Endothelial cell of umbilical vein (primary cell): ENCODE measurements around the gene KMT2C. TPM values are rescaled to one million over a fixed set of nuclear protein-coding genes. Genes with fewer than 3 reads are reported as not detected.
"Not testable (repeated sequence)": the region's sequence is repeated elsewhere in the genome, so short reads cannot be mapped to it uniquely, and the experiment has no call there.

ENCODE experiments used
- BruUV-seq: library from RNA; stranded (reverse); fragments of 400-500 nt; replicated peaks from 2 replicates; lab custom pipeline; 2021; lab: Mats Ljungman, UMichigan
- CTCF ChIA-PET: fragments of 300-600, 350-600 bp; sonication (Branson Sonifier 250); formaldehyde crosslinking; loops from one replicate; lab custom pipeline; 2021; ENCODE audit warnings: antibody characterized with exemption, inconsistent platforms; lab: Charles Lee
- POLR2A ChIA-PET: fragments of 300-600, 350-600 bp; sonication (Branson Sonifier 250); formaldehyde crosslinking; loops from one replicate; lab custom pipeline; 2021; ENCODE audit warnings: antibody characterized with exemption, inconsistent platforms; lab: Charles Lee
- DNase-seq: peaks from one replicate; pipeline ENCODE4 v3.0.0-alpha.2; 2011; ENCODE audit warnings: low read depth, low spot score
- FAIRE-seq: peaks from 2 replicates; lab custom pipeline; 2011; peaks lifted over from hg19 to GRCh38; lab: Jason Lieb, UNC
- H2AFZ ChIP-seq: 2 replicates; pipeline ENCODE4 v1.6.0; 2012; ENCODE audit warnings: low read depth, low read length, control low read depth, inconsistent platforms
- H3K27ac ChIP-seq: 2 replicates; pipeline ENCODE4 v1.5.1; 2011; ENCODE audit warnings: low read depth, mild to moderate bottlenecking, control low read depth, low read length, moderate library complexity; ENCODE audit not compliant: insufficient read depth
- H3K27me3 ChIP-seq, 2 experiments: 2 replicates each; pipeline versions ENCODE4 v1.6.0 to v1.6.1; 2011; ENCODE audit warnings: low read length in 2 of 2, mixed read lengths in 1 of 2; ENCODE audit not compliant: control insufficient read depth in 2 of 2, insufficient read depth in 2 of 2
- H3K36me3 ChIP-seq, 2 experiments: 2 replicates in 1 of 2; 3 replicates in 1 of 2; pipeline ENCODE4 v1.5.1; 2011; ENCODE audit warnings: low read length in 2 of 2, mild to moderate bottlenecking in 1 of 2, moderate library complexity in 1 of 2; ENCODE audit not compliant: control insufficient read depth in 2 of 2, insufficient read depth in 2 of 2; ENCODE audit errors: extremely low read depth in 1 of 2
- H3K4me1 ChIP-seq: 3 replicates; pipeline ENCODE4 v1.5.1; 2011; ENCODE audit warnings: mild to moderate bottlenecking, low read length; ENCODE audit not compliant: control insufficient read depth, insufficient read depth; ENCODE audit errors: extremely low read depth
- H3K4me2 ChIP-seq: 2 replicates; pipeline ENCODE4 v1.6.1; 2011; ENCODE audit warnings: low read length, control low read depth, mixed read lengths; ENCODE audit not compliant: insufficient read depth
- H3K4me3 ChIP-seq, 3 experiments: fragments of 200-600 bp in 1 of 3; sonication (generic), shearing (Covaris generic) in 1 of 3; replicated peaks in 1 of 3; 2 replicates each; pipeline ENCODE4 v1.5.1; 2011 to 2016; ENCODE audit warnings: control low read depth in 3 of 3, low read length in 3 of 3, mild to moderate bottlenecking in 2 of 3, inconsistent platforms in 1 of 3, low read depth in 1 of 3, moderate library complexity in 1 of 3; ENCODE audit not compliant: insufficient read depth in 1 of 3
- H3K79me2 ChIP-seq: 2 replicates; pipeline ENCODE4 v1.6.0; 2012; ENCODE audit warnings: low read length, inconsistent platforms; ENCODE audit not compliant: control insufficient read depth, insufficient read depth
- H3K9ac ChIP-seq: replicated peaks from 2 replicates; pipeline ENCODE3; 2011; ENCODE audit warnings: low read length, control low read depth; ENCODE audit not compliant: insufficient read depth; ENCODE audit errors: extremely low read depth
- H3K9me1 ChIP-seq: replicated peaks from 3 replicates; pipeline ENCODE4 v1.6.0; 2011; ENCODE audit warnings: mild to moderate bottlenecking, low read length; ENCODE audit not compliant: control insufficient read depth, insufficient read depth; ENCODE audit errors: extremely low read depth
- H3K9me3 ChIP-seq: replicated peaks from 2 replicates; pipeline ENCODE4 v1.5.1; 2012; ENCODE audit warnings: low read length, inconsistent platforms; ENCODE audit not compliant: control insufficient read depth, insufficient read depth
- H4K20me1 ChIP-seq: replicated peaks from 2 replicates; pipeline ENCODE3; 2011; ENCODE audit warnings: mild to moderate bottlenecking, low read length; ENCODE audit not compliant: control insufficient read depth, insufficient read depth; ENCODE audit errors: extremely low read depth
- EZH2 ChIP-seq: IDR thresholded peaks from 2 replicates; pipeline ENCODE4 v1.6.1; 2012; ENCODE audit warnings: borderline replicate concordance, low read depth, mild to moderate bottlenecking, moderate library complexity, low read length, inconsistent platforms; ENCODE audit not compliant: severe bottlenecking
- FOS ChIP-seq: IDR thresholded peaks from 2 replicates; pipeline ENCODE4 v1.6.1; 2011; ENCODE audit warnings: mild to moderate bottlenecking, low read length, moderate library complexity, borderline replicate concordance; ENCODE audit not compliant: insufficient read depth
- GATA2 ChIP-seq: IDR thresholded peaks from 2 replicates; pipeline ENCODE4 v1.7.0; 2011; ENCODE audit warnings: low read depth, mild to moderate bottlenecking, moderate library complexity, mixed read lengths, low read length; ENCODE audit not compliant: insufficient read length, insufficient read depth
- JUN ChIP-seq: IDR thresholded peaks from 2 replicates; pipeline ENCODE4 v1.6.1; 2011; ENCODE audit warnings: borderline replicate concordance, low read depth; ENCODE audit not compliant: insufficient read length, insufficient read depth
- MYC ChIP-seq: IDR thresholded peaks from one replicate; pipeline ENCODE4 v1.6.1; 2011; ENCODE audit warnings: mild to moderate bottlenecking, low read depth, low read length
- POLR2A ChIP-seq: IDR thresholded peaks from 2 replicates; pipeline ENCODE4 v1.6.1; 2012; ENCODE audit warnings: low read depth, mild to moderate bottlenecking, control low read depth, low read length
- POLR2AphosphoS5 ChIP-seq: IDR thresholded peaks from 2 replicates; pipeline ENCODE4 v1.6.1; 2012; ENCODE audit warnings: low read depth, mild to moderate bottlenecking, control low read depth, low read length, moderate library complexity; ENCODE audit not compliant: insufficient read depth
- dilution Hi-C: fragments of 300-500 bp; cut with MboI; formaldehyde crosslinking; loops from one replicate; pipeline ENCODE4 v1.15.0; 2019; ENCODE audit warnings: low sequenced_read_pairs; ENCODE audit not compliant: extremely low pct_ligation_motif_present
- intact Hi-C: fragments of 100-400 bp; cut with micrococcal nuclease; formaldehyde crosslinking; loops from one replicate; pipeline ENCODE4 v1.10.0; 2022
- polyA plus RNA-seq, 4 experiments: library from polyadenylated mRNA; depleted of rRNA in 3 of 4; stranded (reverse) in 3 of 4; unstranded in 1 of 4; fragments of >200 nt; gene quantifications; 2 replicates each; pipeline versions ENCODE4 v1.2.1 to v1.2.3, GENCODE V29; 2011 to 2012; ENCODE audit warnings: missing spikeins in 1 of 4
- total RNA-seq: library from RNA; stranded (reverse); gene quantifications from 2 replicates; pipeline ENCODE4 v1.2.3, GENCODE V29; 2021

Gene KMT2C
- total and polyA plus RNA-seq, 2 donors (not counting 3 experiments of a cell fraction or from before 2014, with no cell fraction given), result 8.0 to 53.7 TPM

DNA sequence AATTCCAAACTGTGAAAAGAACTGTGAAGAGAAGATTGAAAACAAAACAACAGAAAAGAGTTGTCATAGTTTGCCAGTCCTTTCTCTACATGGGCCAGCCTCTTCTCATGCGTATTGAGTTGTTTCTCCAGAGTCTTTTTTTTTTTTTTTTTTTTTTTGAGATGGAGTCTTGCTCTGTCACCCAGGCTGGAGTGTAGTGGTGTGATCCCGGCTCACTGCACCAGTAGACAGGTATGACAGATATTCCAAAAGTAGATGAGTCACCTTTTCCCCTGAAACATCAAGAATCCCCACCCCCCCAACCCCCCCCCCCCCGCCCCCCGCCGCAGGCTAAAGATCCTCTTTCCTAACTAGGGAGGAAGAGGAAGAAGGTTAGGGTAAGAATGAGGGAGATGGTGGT lies 15.6 kb upstream of the KMT2C start:
- Histone ChIP-seq H3K4me3 (no peak overlapping the region), H3K9me3 (no peaks in the 10 kb centered on the region), H3K9ac (no peak overlapping the region), H3K36me3 (no peaks in the 10 kb centered on the region), H3K27me3 (no peaks in the 10 kb centered on the region), H3K9me1 (no peaks in the 10 kb centered on the region), H3K4me1 (no peaks in the 10 kb centered on the region), H3K4me2 (no peak overlapping the region), H2AFZ (no peak overlapping the region), H3K79me2 (no peaks in the 10 kb centered on the region), H3K27ac (no peak overlapping the region), H4K20me1 (no peaks in the 10 kb centered on the region)
- no peak for FAIRE-seq
- dilution Hi-C loops (no loop called here), intact Hi-C loops (no loop called here)
- TF ChIP-seq POLR2AphosphoS5, result no peak
- TF ChIP-seq POLR2A, result no peak
- TF ChIP-seq MYC, result no peak
- no peak for TF ChIP-seq EZH2
- no peak for TF ChIP-seq GATA2
- no peak for TF ChIP-seq JUN
- TF ChIP-seq FOS, result no peak
- ChIA-PET CTCF (no interaction called here), POLR2A (no interaction called here)
- no TSS peak for BruUV-seq
- DNase-seq, result no peak

DNA sequence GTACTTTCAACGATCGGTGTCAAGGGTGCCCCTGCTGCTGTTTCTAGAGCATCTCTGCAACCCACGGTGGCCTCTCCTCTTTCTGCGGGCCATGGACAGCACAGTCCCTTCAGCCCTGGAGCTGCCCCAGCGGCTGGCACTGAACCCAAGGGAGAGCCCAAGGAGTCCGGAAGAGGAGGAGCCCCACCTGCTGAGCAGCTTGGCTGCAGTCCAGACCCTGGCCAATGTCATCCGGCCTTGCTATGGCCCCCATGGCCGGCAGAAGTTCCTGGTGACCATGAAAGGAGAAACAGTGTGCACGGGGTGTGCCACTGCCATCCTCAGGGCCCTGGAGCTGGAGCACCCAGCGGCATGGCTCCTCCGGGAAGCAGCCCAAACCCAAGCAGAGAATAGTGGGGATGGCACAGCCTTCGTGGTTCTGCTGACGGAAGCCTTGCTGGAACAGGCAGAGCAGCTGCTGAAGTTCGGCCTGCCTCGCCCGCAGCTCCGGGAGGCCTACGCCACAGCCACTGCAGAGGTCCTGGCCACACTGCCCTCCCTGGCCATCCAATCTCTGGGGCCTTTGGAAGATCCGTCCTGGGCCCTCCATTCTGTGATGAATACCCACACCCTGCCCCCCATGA lies 9.7 kb upstream of the KMT2C start:
- H3K79me2 ChIP-seq, intact Hi-C loops, H4K20me1 ChIP-seq, H3K4me3 ChIP-seq, H3K4me1 ChIP-seq, POLR2A ChIA-PET, dilution Hi-C loops, H3K9me3 ChIP-seq, DNase-seq, H3K27ac ChIP-seq, H3K9ac ChIP-seq, H3K27me3 ChIP-seq, H2AFZ ChIP-seq, H3K4me2 ChIP-seq, CTCF ChIA-PET, H3K9me1 ChIP-seq, H3K36me3 ChIP-seq, BruUV-seq, FAIRE-seq: not testable (repeated sequence)
